ENCODE results near the gene MAGI3.

The MAGI3 gene

DNA sequence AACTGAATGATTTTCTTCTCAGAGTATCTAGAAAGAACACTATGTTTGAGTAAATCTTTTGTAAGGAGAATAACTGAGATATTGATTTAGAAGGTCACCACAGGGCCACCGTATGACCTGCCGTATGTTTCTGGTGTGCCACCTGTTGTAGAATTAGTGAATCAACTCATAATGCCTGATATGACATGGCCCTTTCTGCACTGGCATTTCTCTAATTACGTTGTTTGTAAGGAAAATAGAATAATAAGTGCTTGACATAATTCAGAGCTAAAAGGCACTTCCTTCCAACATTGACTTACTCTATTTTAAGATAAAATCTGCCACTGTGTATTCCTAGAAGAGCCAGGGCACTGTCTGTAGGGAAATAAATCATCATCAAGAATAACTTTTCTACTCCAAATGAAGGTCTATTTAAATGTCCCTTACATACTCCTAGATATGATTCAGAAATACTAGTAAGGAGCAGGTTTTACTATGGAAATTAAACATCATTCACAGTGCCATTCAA is 267.3 kb downstream of the MAGI3 start:
- no peak overlapping the region for H3K4me3 ChIP-seq (ENCODE audit: control insufficient read depth, low read depth, low read length)
- no peak for TF ChIP-seq CTCF (IDR thresholded peaks at IDR 0.05; ENCODE audit: control insufficient read depth, insufficient read depth, low read depth, low read length, missing control alignments)
- DNase-seq (ENCODE audit: low read depth) = no peak

- no peak for TF ChIP-seq CTCF (IDR thresholded peaks at IDR 0.05; ENCODE audit: control insufficient read depth, insufficient read depth, low read depth, low read length, missing control alignments)
- no peak for DNase-seq (ENCODE audit: low read depth)
- H3K4me3 ChIP-seq (ENCODE audit: control insufficient read depth, low read depth, low read length) = no peak overlapping the region
Observed at GRCh38 chr1:113659035-113659434, 268.7 kb downstream of the MAGI3 start.

- DNase-seq (ENCODE audit: low read depth) = no peak
- TF ChIP-seq CTCF (IDR thresholded peaks at IDR 0.05; ENCODE audit: control insufficient read depth, insufficient read depth, low read depth, low read length, missing control alignments) = no peak
- no peak overlapping the region for H3K4me3 ChIP-seq (ENCODE audit: control insufficient read depth, low read depth, low read length)
Observed at GRCh38 chr1:113659556-113659955, 269.2 kb downstream of the MAGI3 start.

GRCh38 chr1:113660088-113660487 is 269.8 kb downstream of the MAGI3 start:
- H3K4me3 ChIP-seq (ENCODE audit: control insufficient read depth, low read depth, low read length) = no peak overlapping the region
- no peak for DNase-seq (ENCODE audit: low read depth)
- no peak for TF ChIP-seq CTCF (IDR thresholded peaks at IDR 0.05; ENCODE audit: control insufficient read depth, insufficient read depth, low read depth, low read length, missing control alignments)

DNA sequence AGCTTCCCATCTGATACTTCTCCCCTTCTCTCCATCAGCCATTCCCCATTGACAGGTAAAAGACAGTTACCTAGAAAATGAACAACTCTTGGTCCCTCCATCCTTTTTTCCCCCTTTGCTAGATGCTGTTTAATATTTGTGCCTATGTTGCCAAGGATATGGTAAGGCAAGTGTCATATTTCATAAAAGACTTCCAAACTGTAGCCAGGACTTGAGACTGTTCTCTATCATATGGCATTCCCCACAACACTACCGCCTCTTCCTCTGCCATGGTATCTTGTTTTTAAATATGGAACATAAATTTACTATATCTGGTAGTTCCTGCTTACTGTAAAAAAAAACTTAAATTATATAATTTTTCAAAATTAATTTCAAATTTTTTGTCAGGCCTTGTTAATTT is 271.8 kb downstream of the MAGI3 start:
- DNase-seq (ENCODE audit: low read depth) = no peak
- TF ChIP-seq CTCF (IDR thresholded peaks at IDR 0.05; ENCODE audit: control insufficient read depth, insufficient read depth, low read depth, low read length, missing control alignments) = no peak
- no peak overlapping the region for H3K4me3 ChIP-seq (ENCODE audit: control insufficient read depth, low read depth, low read length)

DNA sequence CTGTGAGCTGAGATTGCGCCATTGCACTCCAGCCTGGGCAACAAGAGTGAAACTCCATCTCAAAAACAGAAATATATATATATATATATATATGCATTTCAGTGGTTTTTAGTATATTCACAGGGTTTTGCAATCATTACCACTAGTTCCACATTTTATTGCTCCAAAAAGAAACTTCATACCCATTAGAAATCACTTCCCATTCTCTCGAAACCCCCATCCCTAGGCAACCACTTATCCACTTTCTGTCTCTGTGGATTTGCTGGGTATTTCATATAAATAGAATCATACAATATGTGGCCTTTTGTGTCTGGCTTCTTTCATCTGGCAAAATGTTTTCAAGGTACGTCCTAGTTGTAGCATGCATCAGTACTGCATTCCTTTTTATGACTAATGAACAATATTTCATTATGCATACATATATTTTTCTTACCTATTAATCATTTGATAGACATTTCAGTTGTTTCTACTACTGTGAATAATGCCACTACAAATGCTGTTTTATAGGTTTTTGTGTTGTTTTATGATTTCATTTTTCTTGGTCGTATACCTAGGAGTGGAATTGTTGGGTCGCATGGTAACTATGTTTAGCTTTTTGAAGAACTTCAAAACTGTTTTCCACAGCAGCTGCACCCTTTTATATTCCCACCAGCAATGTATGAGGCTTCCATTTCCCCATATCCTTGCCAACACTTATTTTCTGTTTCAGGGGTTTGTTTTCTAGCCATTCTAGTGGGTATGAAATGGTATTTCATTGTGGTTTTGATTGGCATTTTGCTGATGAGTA is 273.0 kb downstream of the MAGI3 start:
- H3K4me3 ChIP-seq (ENCODE audit: control insufficient read depth, low read depth, low read length) = no peak overlapping the region
- TF ChIP-seq CTCF (IDR thresholded peaks at IDR 0.05; ENCODE audit: control insufficient read depth, insufficient read depth, low read depth, low read length, missing control alignments) = no peak
- no peak for DNase-seq (ENCODE audit: low read depth)
